ENCODE data around the gene ORM1. TPM values are rescaled to one million over a fixed set of nuclear protein-coding genes. Genes with fewer than 3 reads are reported as not detected.

Gene ORM1
- total and polyA plus RNA-seq, 10 of the 15 experiments (the other 5 are each of a cell fraction or from before 2014, with no cell fraction given): 4.4 TPM; not detected in 9

DNA sequence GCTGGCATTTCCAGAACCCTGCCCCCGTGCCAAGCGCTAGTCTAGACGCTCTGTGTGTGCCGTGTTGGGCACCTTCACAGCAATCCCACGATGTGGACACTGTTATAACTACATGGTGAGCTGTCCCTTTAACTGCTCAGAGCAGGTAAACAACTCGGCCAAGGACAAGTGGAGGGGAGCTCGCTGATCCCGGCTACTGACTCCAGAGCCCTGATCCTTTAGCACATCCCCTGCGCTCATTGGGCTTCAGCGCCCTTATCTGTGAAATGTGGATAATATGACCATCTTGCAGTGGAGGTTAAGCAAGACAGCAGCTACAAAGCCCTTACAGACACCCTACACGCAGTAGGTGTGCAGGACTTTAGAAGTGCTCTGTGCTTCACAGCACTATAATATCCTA is 23.2 kb downstream of the ORM1 start (continued):
- TF ChIP-seq ZBTB11 (CRISPR knock-in tag; IDR thresholded peaks at IDR 0.05): no peak
- TF ChIP-seq RELB (IDR thresholded peaks at IDR 0.05; ENCODE audit: low read depth): no peak
- no peak for TF ChIP-seq MEF2A (IDR thresholded peaks at IDR 0.05; ENCODE audit: insufficient read depth, low read depth, low read length)
- no peak for TF ChIP-seq USF2 (IDR thresholded peaks at IDR 0.05; ENCODE audit: borderline replicate concordance, low read depth, low read length)
- TF ChIP-seq ZBTB4 (CRISPR knock-in tag; IDR thresholded peaks at IDR 0.05): no peak
- TF ChIP-seq, protein P1, sequence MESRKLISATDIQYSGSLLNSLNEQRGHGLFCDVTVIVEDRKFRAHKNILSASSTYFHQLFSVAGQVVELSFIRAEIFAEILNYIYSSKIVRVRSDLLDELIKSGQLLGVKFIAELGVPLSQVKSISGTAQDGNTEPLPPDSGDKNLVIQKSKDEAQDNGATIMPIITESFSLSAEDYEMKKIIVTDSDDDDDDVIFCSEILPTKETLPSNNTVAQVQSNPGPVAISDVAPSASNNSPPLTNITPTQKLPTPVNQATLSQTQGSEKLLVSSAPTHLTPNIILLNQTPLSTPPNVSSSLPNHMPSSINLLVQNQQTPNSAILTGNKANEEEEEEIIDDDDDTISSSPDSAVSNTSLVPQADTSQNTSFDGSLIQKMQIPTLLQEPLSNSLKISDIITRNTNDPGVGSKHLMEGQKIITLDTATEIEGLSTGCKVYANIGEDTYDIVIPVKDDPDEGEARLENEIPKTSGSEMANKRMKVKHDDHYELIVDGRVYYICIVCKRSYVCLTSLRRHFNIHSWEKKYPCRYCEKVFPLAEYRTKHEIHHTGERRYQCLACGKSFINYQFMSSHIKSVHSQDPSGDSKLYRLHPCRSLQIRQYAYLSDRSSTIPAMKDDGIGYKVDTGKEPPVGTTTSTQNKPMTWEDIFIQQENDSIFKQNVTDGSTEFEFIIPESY (IDR thresholded peaks at IDR 0.05): no peak
- no peak for TF ChIP-seq NFYA (IDR thresholded peaks at IDR 0.05; ENCODE audit: borderline replicate concordance, low read depth, low read length)

Measured in GM12878 (cell line).